Measurements from ENCODE around the gene MYO18B. TPM values are rescaled to one million over a fixed set of nuclear protein-coding genes. Genes with fewer than 3 reads are reported as not detected.

MYO18B gene
- total RNA-seq, 2 experiments from 2014 or later = 0.11 to 0.22 TPM

- ATAC-seq (ENCODE audit: poor library complexity) = no peak
- H3K36me3 Mint-ChIP-seq (ENCODE audit: low read depth) = no peaks in the 10 kb centered on the region
- no peak overlapping the region for H3K4me3 ChIP-seq (ENCODE audit: low read length)
- no peak for DNase-seq
- TF ChIP-seq CTCF (IDR thresholded peaks at IDR 0.05) = no peak
- H3K9me3 ChIP-seq (ENCODE audit: control insufficient read depth in 1 of 2, insufficient read depth in 1 of 2, low read length in 2 of 2) = peaks cover 0 to 36% of the 10 kb centered on the region in 2 experiments
- H3K4me1 Mint-ChIP-seq (ENCODE audit: low read depth) = no peaks in the 10 kb centered on the region
- no peaks in the 10 kb centered on the region for H3K4me1 ChIP-seq (ENCODE audit: insufficient read depth, low read length)
- peaks cover 2% of the 10 kb centered on the region for H3K9me3 Mint-ChIP-seq
- intact Hi-C loops (cut with DNase I, micrococcal nuclease) = no loop called here
- ChIA-PET CTCF (no interaction called here), POLR2A (no interaction called here)
- no peaks in the 10 kb centered on the region for H3K27me3 ChIP-seq (ENCODE audit: control insufficient read depth in 1 of 2, insufficient read depth in 2 of 2, low read length in 2 of 2)
- no peak overlapping the region for H3K27ac Mint-ChIP-seq
- H3K4me3 Mint-ChIP-seq = no peak overlapping the region
- H3K36me3 ChIP-seq (ENCODE audit: insufficient read depth, low read length) = no peaks in the 10 kb centered on the region
- peaks cover 15% of the 10 kb centered on the region for H3K27me3 Mint-ChIP-seq
- H3K27ac ChIP-seq (ENCODE audit: low read depth in 1 of 2, low read length in 2 of 2) = no peak overlapping the region
These were observed 283.6 kb downstream of the MYO18B start for GRCh38 chr22:26025626-26026025.

- CTCF ChIA-PET = no interaction called here
These were observed 285.4 kb downstream of the MYO18B start for GRCh38 chr22:26027341-26027740.

GRCh38 chr22:26031641-26032040 is 289.7 kb downstream of the MYO18B start:
- TF ChIP-seq CTCF (IDR thresholded peaks at IDR 0.05) = no peak
- no peaks in the 10 kb centered on the region for H3K36me3 Mint-ChIP-seq (ENCODE audit: low read depth)

More at GRCh38 chr22:26027341-26027740, 285.4 kb downstream of the MYO18B start:
- H3K4me3 ChIP-seq (ENCODE audit: low read length) = no peak overlapping the region
- H3K9me3 ChIP-seq (ENCODE audit: control insufficient read depth in 1 of 2, insufficient read depth in 1 of 2, low read length in 2 of 2) = peaks cover 0 to 41% of the 10 kb centered on the region in 2 experiments
- H3K27ac ChIP-seq (ENCODE audit: low read depth in 1 of 2, low read length in 2 of 2) = no peak overlapping the region
- no peaks in the 10 kb centered on the region for H3K4me1 Mint-ChIP-seq (ENCODE audit: low read depth)
- no peaks in the 10 kb centered on the region for H3K36me3 Mint-ChIP-seq (ENCODE audit: low read depth)
- no peak overlapping the region for H3K4me3 Mint-ChIP-seq
- no peaks in the 10 kb centered on the region for H3K36me3 ChIP-seq (ENCODE audit: insufficient read depth, low read length)
- intact Hi-C loops (cut with DNase I, micrococcal nuclease) = no loop called here
- TF ChIP-seq CTCF (IDR thresholded peaks at IDR 0.05) = no peak
- POLR2A ChIA-PET = no interaction called here
- H3K27me3 ChIP-seq (ENCODE audit: control insufficient read depth in 1 of 2, insufficient read depth in 2 of 2, low read length in 2 of 2) = no peaks in the 10 kb centered on the region
- H3K27me3 Mint-ChIP-seq = peaks cover 5% of the 10 kb centered on the region
- peaks cover 2% of the 10 kb centered on the region for H3K9me3 Mint-ChIP-seq
- ATAC-seq (ENCODE audit: poor library complexity) (no peak), DNase-seq (no peak)
- no peak overlapping the region for H3K27ac Mint-ChIP-seq
- no peaks in the 10 kb centered on the region for H3K4me1 ChIP-seq (ENCODE audit: insufficient read depth, low read length)

More at GRCh38 chr22:26031641-26032040, 289.7 kb downstream of the MYO18B start:
- POLR2A ChIA-PET = no interaction called here
- Mint-ChIP-seq H3K27me3 (no peaks in the 10 kb centered on the region), H3K4me1 (ENCODE audit: low read depth) (no peaks in the 10 kb centered on the region), H3K9me3 (peaks cover 2% of the 10 kb centered on the region), H3K4me3 (no peak overlapping the region), H3K27ac (no peak overlapping the region)
- intact Hi-C loops (cut with DNase I, micrococcal nuclease) = no loop called here
- no peak overlapping the region for H3K4me3 ChIP-seq (ENCODE audit: low read length)
- H3K36me3 ChIP-seq (ENCODE audit: insufficient read depth, low read length) = no peaks in the 10 kb centered on the region
- H3K27me3 ChIP-seq (ENCODE audit: control insufficient read depth in 1 of 2, insufficient read depth in 2 of 2, low read length in 2 of 2) = no peaks in the 10 kb centered on the region
- ATAC-seq (ENCODE audit: poor library complexity) (no peak), DNase-seq (no peak)
- H3K9me3 ChIP-seq (ENCODE audit: control insufficient read depth in 1 of 2, insufficient read depth in 1 of 2, low read length in 2 of 2) = peaks cover 10 to 23% of the 10 kb centered on the region in 2 experiments
- CTCF ChIA-PET = no interaction called here
- H3K27ac ChIP-seq (ENCODE audit: low read depth in 1 of 2, low read length in 2 of 2) = no peak overlapping the region
- no peaks in the 10 kb centered on the region for H3K4me1 ChIP-seq (ENCODE audit: insufficient read depth, low read length)

Measured in CD4-positive, alpha-beta T cell (primary cell).